HCT116 (cell line): ENCODE results near the gene HSDL2. TPM values are rescaled to one million over a fixed set of nuclear protein-coding genes. Genes with fewer than 3 reads are reported as not detected.

Experiments used
- ATAC-seq: fragments of 200-7000 bp; cut with Tn5 transposase; 2 replicates; pipeline ENCODE4 v1.9.1; 2020; ENCODE audit warnings: mild to moderate bottlenecking, moderate library complexity
- BruUV-seq: library from RNA; stranded (reverse); fragments of 400-500 nt; replicated peaks from 2 replicates; lab custom pipeline; 2021; lab: Mats Ljungman, UMichigan
- CTCF ChIA-PET: fragments of 300-600 bp; sonication (Branson Sonifier 250); formaldehyde crosslinking; loops from one replicate; lab custom pipeline; 2021; ENCODE audit warnings: antibody characterized with exemption; lab: Charles Lee
- POLR2A ChIA-PET: fragments of 300-600, 350-600 bp; sonication (Branson Sonifier 250); formaldehyde crosslinking; loops from one replicate; lab custom pipeline; 2021; ENCODE audit warnings: antibody characterized with exemption; lab: Charles Lee
- RAD21 ChIA-PET, 2 experiments: fragments of 300-600 bp; sonication (Branson Sonifier 250); formaldehyde crosslinking; loops; one replicate each; lab custom pipeline; 2023; ENCODE audit warnings: low total read pairs in 2 of 2; ENCODE audit not compliant: uncharacterized antibody in 2 of 2, unreplicated experiment in 2 of 2, low non-redundant PET in 1 of 2; lab: Charles Lee
- DNase-seq: peaks from one replicate; pipeline ENCODE4 v3.0.0-alpha.2; 2010; ENCODE audit warnings: low read depth, low spot score
- H2AFZ ChIP-seq: fragments of 200-600 bp; shearing (Covaris generic), sonication (generic); 2 replicates; pipeline ENCODE4 v1.6.1; 2017; ENCODE audit warnings: low read depth, mixed run types, mixed read lengths, antibody characterized with exemption, low read length; ENCODE audit not compliant: poor library complexity, severe bottlenecking
- H3K27ac ChIP-seq: 2 replicates; pipeline ENCODE4 v1.5.1; 2012; ENCODE audit warnings: low read depth, low read length
- H3K27me3 ChIP-seq: fragments of 200-600 bp; sonication (generic); 2 replicates; pipeline ENCODE4 v1.6.1; 2016; ENCODE audit warnings: mixed run types, low read length, mixed read lengths; ENCODE audit not compliant: insufficient read depth
- H3K36me3 ChIP-seq, 2 experiments: fragments of 200-500 bp in 1 of 2; fragments of 200-600 bp in 1 of 2; sonication (Bioruptor generic) in 1 of 2; sonication (generic) in 1 of 2; 2 replicates each; pipeline versions ENCODE4 v1.5.1 to v1.6.1; 2014 to 2016; ENCODE audit warnings: low read length in 2 of 2, inconsistent platforms in 1 of 2, mixed read lengths in 1 of 2, mixed run types in 1 of 2; ENCODE audit not compliant: insufficient read depth in 2 of 2, control insufficient read depth in 1 of 2
- H3K4me1 ChIP-seq, 2 experiments: fragments of 200-600 bp in 1 of 2; sonication (generic) in 1 of 2; 2 replicates each; pipeline versions ENCODE4 v1.5.1 to v1.6.1; 2012 to 2017; ENCODE audit warnings: low read length in 2 of 2, inconsistent platforms in 1 of 2, mild to moderate bottlenecking in 1 of 2, mixed read lengths in 1 of 2, mixed run types in 1 of 2, moderate library complexity in 1 of 2; ENCODE audit not compliant: insufficient read depth in 2 of 2, control insufficient read depth in 1 of 2
- H3K4me2 ChIP-seq: fragments of 200-600 bp; sonication (generic); 2 replicates; pipeline ENCODE4 v1.6.1; 2017; ENCODE audit warnings: mixed run types, low read length, mixed read lengths
- H3K4me3 ChIP-seq, 2 experiments: fragments of 200-600 bp in 1 of 2; sonication (generic) in 1 of 2; replicated peaks in 1 of 2; 2 replicates each; pipeline ENCODE4 v1.5.1; 2011 to 2016; ENCODE audit warnings: low read length in 2 of 2, control low read depth in 1 of 2, low read depth in 1 of 2, mild to moderate bottlenecking in 1 of 2, mixed read lengths in 1 of 2, mixed run types in 1 of 2
- H3K79me2 ChIP-seq: fragments of 200-600 bp; sonication (generic); 2 replicates; pipeline ENCODE4 v1.6.1; 2017; ENCODE audit warnings: mild to moderate bottlenecking, mixed run types, low read length, moderate library complexity, mixed read lengths; ENCODE audit not compliant: insufficient read depth
- H3K9ac ChIP-seq: fragments of 200-600 bp; sonication (generic); 2 replicates; pipeline ENCODE4 v1.6.1; 2016; ENCODE audit warnings: low read length, mixed read lengths
- H3K9me2 ChIP-seq: fragments of 200-600 bp; sonication (generic), shearing (Covaris generic); 2 replicates; pipeline ENCODE4 v1.6.1; 2017; ENCODE audit warnings: mixed run types, mild to moderate bottlenecking, moderate library complexity; ENCODE audit not compliant: insufficient read depth
- H3K9me3 ChIP-seq, 2 experiments: fragments of 200-500 bp in 1 of 2; fragments of 200-600 bp in 1 of 2; sonication (Bioruptor generic) in 1 of 2; sonication (generic) in 1 of 2; 2 replicates each; pipeline ENCODE4 v1.6.1; 2014 to 2017; ENCODE audit warnings: low read length in 2 of 2, mixed read lengths in 2 of 2, inconsistent platforms in 1 of 2, low read depth in 1 of 2, mild to moderate bottlenecking in 1 of 2, mixed run types in 1 of 2, moderate library complexity in 1 of 2; ENCODE audit not compliant: control insufficient read depth in 1 of 2, insufficient read depth in 1 of 2
- H4K20me1 ChIP-seq: fragments of 200-600 bp; sonication (generic), shearing (Covaris generic); 2 replicates; pipeline ENCODE4 v1.6.1; 2017; ENCODE audit warnings: mixed run types, mild to moderate bottlenecking, moderate library complexity; ENCODE audit not compliant: insufficient read depth
- ATF3 ChIP-seq: IDR thresholded peaks from 2 replicates; pipeline ENCODE4 v1.6.1; 2012
- CEBPB ChIP-seq: IDR thresholded peaks from 2 replicates; pipeline ENCODE4 v1.6.1; 2012; ENCODE audit warnings: low read depth
- EGR1 ChIP-seq: IDR thresholded peaks from 2 replicates; pipeline ENCODE4 v1.6.1; 2012; ENCODE audit warnings: low read depth
- ELF1 ChIP-seq: IDR thresholded peaks from 2 replicates; pipeline ENCODE4 v1.6.1; 2012; ENCODE audit warnings: low read depth, borderline replicate concordance
- EZH2 ChIP-seq: fragments of 200-600 bp; sonication (generic); IDR thresholded peaks from 2 replicates; pipeline ENCODE4 v1.6.1; 2017; ENCODE audit warnings: antibody characterized with exemption, mixed run types
- EZH2phosphoT487 ChIP-seq: fragments of 200-600 bp; IDR thresholded peaks from 2 replicates; pipeline ENCODE4 v1.6.1; 2018; ENCODE audit warnings: antibody characterized with exemption, borderline replicate concordance
- FOSL1 ChIP-seq: IDR thresholded peaks from 2 replicates; pipeline ENCODE4 v1.6.1; 2012; ENCODE audit warnings: low read depth
- JUND ChIP-seq: IDR thresholded peaks from 2 replicates; pipeline ENCODE4 v1.6.1; 2012
- MAX ChIP-seq: IDR thresholded peaks from 2 replicates; pipeline ENCODE4 v1.6.1; 2012
- RAD21 ChIP-seq: IDR thresholded peaks from 2 replicates; pipeline ENCODE4 v1.6.1; 2012; ENCODE audit warnings: low read depth, mild to moderate bottlenecking
- SIN3A ChIP-seq: IDR thresholded peaks from 2 replicates; pipeline ENCODE4 v1.6.1; 2012; ENCODE audit warnings: low read depth
- SP1 ChIP-seq: IDR thresholded peaks from 2 replicates; pipeline ENCODE4 v1.6.1; 2012; ENCODE audit warnings: low read depth
- SRF ChIP-seq: IDR thresholded peaks from 2 replicates; pipeline ENCODE4 v1.6.1; 2012; ENCODE audit warnings: low read depth
- TCF7L2 ChIP-seq: IDR thresholded peaks from 2 replicates; pipeline ENCODE4 v1.7.0; 2011; ENCODE audit warnings: borderline replicate concordance, inconsistent platforms; ENCODE audit not compliant: insufficient read depth, insufficient read length; ENCODE audit errors: extremely low read depth
- YY1 ChIP-seq: IDR thresholded peaks from 2 replicates; pipeline ENCODE4 v1.6.1; 2011; ENCODE audit warnings: low read length, low read depth, moderate library complexity, mild to moderate bottlenecking; ENCODE audit not compliant: insufficient replicate concordance; ENCODE audit errors: extremely low read depth
- ZFX ChIP-seq: fragments of 450-650 bp; IDR thresholded peaks from 2 replicates; pipeline ENCODE4 v1.6.1; 2017
- ZNF274 ChIP-seq: fragments of 200-500 bp; sonication (Bioruptor generic); IDR thresholded peaks from 2 replicates; pipeline ENCODE4 v1.6.1; 2014; ENCODE audit warnings: mild to moderate bottlenecking, low read depth, low read length, inconsistent platforms
- intact Hi-C: fragments of 100-400 bp; cut with micrococcal nuclease; formaldehyde crosslinking; loops from 2 replicates; pipeline ENCODE4 v1.10.0; 2022
- total RNA-seq: library from RNA; stranded (reverse); gene quantifications from one replicate; pipeline ENCODE4 v1.2.1, GENCODE V29; 2021; ENCODE audit not compliant: unreplicated experiment
- TF ChIP-seq, protein P1 (sequence below): IDR thresholded peaks from 2 replicates; pipeline ENCODE4 v1.6.1; 2011; ENCODE audit warnings: mild to moderate bottlenecking, low read length, moderate library complexity; ENCODE audit not compliant: insufficient replicate concordance; ENCODE audit errors: extremely low read depth

Gene HSDL2
- total RNA-seq, 1 experiment from 2014 or later: 33.9 TPM

DNA sequence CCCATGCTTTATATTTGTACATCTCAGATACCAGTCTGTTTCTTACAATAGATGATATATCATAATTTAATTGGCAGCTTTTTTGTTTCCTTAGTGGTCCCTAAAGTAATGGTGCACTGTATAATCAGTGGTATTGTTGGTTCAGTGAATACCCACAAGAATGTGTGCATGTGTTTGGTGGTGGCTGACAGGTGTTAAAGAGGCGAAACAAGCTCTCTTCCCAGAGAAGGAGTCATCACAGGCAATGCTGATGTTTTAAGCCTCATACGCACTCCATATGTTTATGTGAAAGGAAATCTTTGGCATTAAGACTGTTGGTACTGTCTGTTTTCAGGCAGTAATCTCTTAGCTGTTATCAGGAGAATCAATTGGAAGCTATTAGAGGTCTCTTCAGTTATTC, 57.5 kb downstream of the HSDL2 start:
- H3K4me3 ChIP-seq: no peak overlapping the region
- no peaks in the 10 kb centered on the region for H4K20me1 ChIP-seq
- DNase-seq: no peak
- intact Hi-C loops: no loop called here
- no peak for ATAC-seq
- H3K9me3 ChIP-seq: no peaks in the 10 kb centered on the region
- H3K9me2 ChIP-seq: no peaks in the 10 kb centered on the region
- ChIA-PET RAD21 (no interaction called here), CTCF (no interaction called here), POLR2A (no interaction called here)
- BruUV-seq: no TSS peak
- no peaks in the 10 kb centered on the region; a peak in 1 of 4 replicates for H3K36me3 ChIP-seq
- no peak overlapping the region for H3K4me2 ChIP-seq
- H2AFZ ChIP-seq: no peak overlapping the region
- TF ChIP-seq TCF7L2 (no peak), YY1 (no peak), SIN3A (no peak), JUND (no peak), CEBPB (no peak), SRF (no peak), EZH2phosphoT487 (no peak), RAD21 (no peak), ELF1 (no peak), EGR1 (no peak), EZH2 (no peak), ZNF274 (no peak), ZFX (no peak), FOSL1 (no peak)
- no peaks in the 10 kb centered on the region for H3K4me1 ChIP-seq
- H3K79me2 ChIP-seq: no peaks in the 10 kb centered on the region
- H3K9ac ChIP-seq: no peak overlapping the region
- H3K27me3 ChIP-seq: no peaks in the 10 kb centered on the region
- H3K27ac ChIP-seq: no peak overlapping the region

- Histone ChIP-seq H3K36me3 (no peaks in the 10 kb centered on the region; a peak in 1 of 4 replicates), H4K20me1 (no peaks in the 10 kb centered on the region), H3K9ac (no peak overlapping the region), H3K9me3 (no peaks in the 10 kb centered on the region), H3K27ac (no peak overlapping the region), H3K27me3 (no peaks in the 10 kb centered on the region), H3K4me3 (no peak overlapping the region), H3K4me2 (no peak overlapping the region), H3K4me1 (no peaks in the 10 kb centered on the region), H3K79me2 (no peaks in the 10 kb centered on the region), H3K9me2 (no peaks in the 10 kb centered on the region), H2AFZ (no peak overlapping the region)
- DNase-seq: no peak
- no peak for ATAC-seq
- intact Hi-C loops: no loop called here
- ChIA-PET POLR2A (no interaction called here), CTCF (no interaction called here), RAD21 (no interaction called here)
- no TSS peak for BruUV-seq
- TF ChIP-seq CEBPB (no peak), EZH2phosphoT487 (no peak), FOSL1 (no peak), YY1 (no peak), ZFX (no peak), SP1 (no peak), ATF3 (no peak), MAX (no peak), JUND (no peak), ELF1 (no peak)
- TF ChIP-seq, protein P1, sequence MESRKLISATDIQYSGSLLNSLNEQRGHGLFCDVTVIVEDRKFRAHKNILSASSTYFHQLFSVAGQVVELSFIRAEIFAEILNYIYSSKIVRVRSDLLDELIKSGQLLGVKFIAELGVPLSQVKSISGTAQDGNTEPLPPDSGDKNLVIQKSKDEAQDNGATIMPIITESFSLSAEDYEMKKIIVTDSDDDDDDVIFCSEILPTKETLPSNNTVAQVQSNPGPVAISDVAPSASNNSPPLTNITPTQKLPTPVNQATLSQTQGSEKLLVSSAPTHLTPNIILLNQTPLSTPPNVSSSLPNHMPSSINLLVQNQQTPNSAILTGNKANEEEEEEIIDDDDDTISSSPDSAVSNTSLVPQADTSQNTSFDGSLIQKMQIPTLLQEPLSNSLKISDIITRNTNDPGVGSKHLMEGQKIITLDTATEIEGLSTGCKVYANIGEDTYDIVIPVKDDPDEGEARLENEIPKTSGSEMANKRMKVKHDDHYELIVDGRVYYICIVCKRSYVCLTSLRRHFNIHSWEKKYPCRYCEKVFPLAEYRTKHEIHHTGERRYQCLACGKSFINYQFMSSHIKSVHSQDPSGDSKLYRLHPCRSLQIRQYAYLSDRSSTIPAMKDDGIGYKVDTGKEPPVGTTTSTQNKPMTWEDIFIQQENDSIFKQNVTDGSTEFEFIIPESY: no peak
Measured at GRCh38 chr9:112439171-112439570, 59.3 kb downstream of the HSDL2 start.
